Measurements from ENCODE around the gene MITF.

- TF ChIP-seq CTCF (IDR thresholded peaks at IDR 0.05) (no peak), POLR2AphosphoS5 (IDR thresholded peaks at IDR 0.05; ENCODE audit: insufficient read depth in 1 of 2, low read depth in 1 of 2) (no peak), POLR2A (IDR thresholded peaks at IDR 0.05) (no peak)
These were observed 38.3 kb upstream of the MITF start for GRCh38 chr3:69700949-69701348.
